Cerebellar cortex (tissue), 1 donor: ENCODE measurements around the gene MSLN.
"Not testable (repeated sequence)": the region's sequence is repeated elsewhere in the genome, so short reads cannot be mapped to it uniquely, and the experiment has no call there.

Source experiments
- DNase-seq: peaks from one replicate; pipeline ENCODE4 v3.0.0-alpha.2; 2015; ENCODE audit warnings: low spot score

The MSLN gene

DNA sequence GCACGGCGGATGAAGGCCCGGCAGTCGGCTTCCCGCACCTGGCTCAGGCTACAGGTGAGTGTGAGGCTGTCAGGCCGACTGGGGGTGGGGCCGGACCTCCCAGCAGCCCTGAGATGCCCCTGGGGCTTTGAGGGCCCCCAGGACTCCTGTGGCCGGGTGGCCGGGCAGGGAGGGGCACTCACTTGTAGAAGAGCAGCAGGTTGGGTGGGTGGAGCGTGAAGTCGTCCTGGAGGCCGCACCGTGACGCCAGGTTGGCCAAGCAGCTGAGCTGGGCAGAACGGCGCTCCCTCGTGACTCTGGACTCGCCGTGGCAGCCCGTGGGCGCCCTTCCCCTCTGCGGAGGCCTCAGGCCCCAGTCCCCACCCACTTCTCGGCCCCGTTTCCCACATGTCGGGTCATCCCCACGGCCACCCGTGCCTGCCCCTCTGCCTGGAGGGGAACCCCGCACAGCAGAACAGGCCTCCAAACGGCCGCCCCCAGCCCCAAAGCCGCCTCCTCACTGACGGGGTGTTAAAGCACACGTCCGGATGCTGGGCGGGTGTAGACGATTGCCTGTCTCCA, 14.8 kb downstream of the MSLN start:
- DNase-seq, result no peak

DNA sequence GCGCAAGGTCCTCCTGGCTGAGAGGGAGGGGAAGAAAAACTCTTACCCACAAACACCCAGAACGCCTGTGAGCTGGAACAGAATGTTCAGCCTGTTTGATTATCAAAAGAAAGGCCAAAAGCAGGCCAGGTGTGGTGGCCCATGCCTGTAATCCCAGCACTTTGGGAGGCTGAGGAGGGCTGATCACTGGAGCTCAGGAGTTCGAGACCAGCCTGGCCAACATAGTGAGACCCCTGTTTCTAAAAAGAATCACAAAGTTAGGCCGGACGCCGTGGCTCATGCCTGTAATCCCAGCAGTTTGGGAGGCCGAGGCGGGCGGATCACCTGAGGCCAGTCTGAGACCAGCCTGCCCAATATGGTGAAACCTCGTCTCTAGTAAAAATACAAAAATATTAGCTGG, 15.8 kb downstream of the MSLN start:
- DNase-seq, result not testable (repeated sequence)

GRCh38 chr16:776824-777223, 16.3 kb downstream of the MSLN start:
- DNase-seq, result no peak

DNA sequence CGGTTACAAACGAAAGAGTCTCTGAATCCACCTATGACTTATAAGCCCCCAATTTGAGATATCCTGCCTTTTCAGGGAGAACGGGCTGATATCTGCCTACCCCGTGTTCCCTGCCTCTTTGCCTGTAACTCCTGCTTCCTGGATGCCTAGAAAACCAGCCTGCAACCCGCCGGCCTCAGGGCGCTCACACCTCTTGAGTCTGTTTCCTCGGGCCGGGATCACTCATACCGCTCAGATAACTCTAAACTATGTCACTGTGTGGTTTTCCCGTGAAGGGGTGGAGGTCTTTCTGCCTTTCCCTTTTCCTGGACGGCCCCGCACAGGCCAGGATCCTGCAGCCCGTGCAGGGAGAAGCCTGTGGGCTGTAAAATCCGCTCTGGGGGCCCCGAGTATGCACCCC, 17.3 kb downstream of the MSLN start:
- DNase-seq, result no peak

DNA sequence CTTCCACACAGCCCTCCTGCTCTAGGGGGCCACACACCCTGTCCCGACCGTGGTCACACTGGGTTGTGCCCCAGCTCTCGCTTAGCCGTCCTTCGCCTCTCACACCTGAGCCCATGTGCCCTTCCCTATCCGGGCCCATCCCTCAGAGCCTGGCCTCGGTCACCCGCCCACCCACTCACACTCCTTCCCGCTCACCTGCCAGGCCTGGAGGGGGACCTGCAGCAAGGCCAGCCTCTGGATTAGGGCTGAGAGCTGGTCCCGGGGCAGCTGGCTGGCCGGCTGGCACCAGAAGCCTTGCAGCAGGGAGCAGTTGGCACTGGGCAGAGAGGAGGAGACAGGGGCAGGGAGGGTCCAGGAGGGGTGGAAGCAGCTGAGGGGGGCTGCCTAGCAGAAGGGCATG, 17.9 kb downstream of the MSLN start:
- no peak for DNase-seq

DNA sequence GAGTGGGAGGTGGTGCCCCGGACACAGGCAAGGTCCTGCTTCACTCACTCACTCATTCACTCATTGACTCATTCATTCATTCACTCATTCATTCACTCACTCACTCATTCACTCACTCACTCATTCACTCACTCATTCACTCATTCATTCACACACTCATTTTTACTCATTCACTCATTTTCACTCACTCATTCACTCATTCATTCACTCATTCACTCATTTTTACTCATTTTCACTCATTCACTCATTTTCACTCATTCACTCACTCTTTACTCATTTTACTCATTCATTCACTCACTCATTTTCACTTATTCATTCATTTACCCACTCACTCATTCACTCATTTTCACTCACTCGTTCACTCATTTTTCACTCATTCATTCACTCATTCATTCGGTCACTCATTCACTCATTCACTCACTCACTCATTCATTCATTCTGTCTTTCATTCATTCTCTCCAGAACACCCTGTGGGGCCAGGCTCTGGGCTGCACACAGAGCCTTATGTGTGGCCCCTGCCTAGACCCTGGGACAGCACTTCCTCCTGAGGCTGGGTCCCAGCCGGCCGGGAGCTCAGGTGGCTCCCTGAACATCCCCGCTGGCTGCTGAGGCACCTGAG, 18.5 kb downstream of the MSLN start:
- no peak for DNase-seq

DNA sequence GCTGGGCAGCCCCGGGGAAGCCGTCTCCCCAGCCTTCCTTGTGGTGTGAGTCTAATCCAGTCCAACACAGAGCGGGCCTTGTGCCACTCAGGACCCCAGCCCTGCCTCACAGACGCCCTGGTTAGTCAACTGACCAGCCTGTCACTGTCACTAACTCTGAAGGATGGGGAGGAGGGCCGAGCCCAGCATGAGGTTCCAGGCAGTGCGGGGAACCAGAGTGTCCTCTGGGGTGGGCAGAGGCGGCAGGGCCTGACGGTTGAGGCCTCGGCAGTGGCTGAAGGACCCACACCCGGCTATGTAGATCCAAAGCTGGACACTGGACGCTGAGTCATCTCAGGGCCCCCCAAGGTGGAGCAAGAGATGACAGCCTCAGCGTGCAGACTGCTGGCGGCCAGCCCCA, 19.0 kb downstream of the MSLN start:
- no peak for DNase-seq

GRCh38 chr16:780296-780695, 19.8 kb downstream of the MSLN start:
- no peak for DNase-seq

GRCh38 chr16:781346-782010, 20.9 kb downstream of the MSLN start:
- no peak for DNase-seq

DNA sequence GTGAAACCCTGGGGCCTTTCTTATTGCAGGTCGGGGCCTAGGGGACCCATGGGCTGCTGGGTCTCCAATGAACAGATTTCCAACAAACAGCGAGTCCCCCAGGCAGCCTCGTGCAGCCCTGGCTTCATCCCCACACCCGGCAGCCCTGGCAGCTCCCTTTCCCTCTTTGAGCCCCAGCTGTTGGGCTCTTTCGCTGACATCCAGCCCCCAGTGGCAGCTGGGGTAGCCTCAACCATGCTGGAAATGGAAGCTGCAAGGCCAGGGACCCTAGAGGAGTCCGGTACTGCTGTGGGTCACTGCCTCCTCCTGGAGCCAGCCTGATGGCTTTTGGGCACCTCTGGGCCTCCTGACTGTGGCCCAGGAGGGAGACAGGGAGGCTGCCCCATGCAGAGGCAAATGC, 21.7 kb downstream of the MSLN start:
- DNase-seq, result no peak

- no peak for DNase-seq
Measured at GRCh38 chr16:782766-783403, 22.4 kb downstream of the MSLN start.

GRCh38 chr16:783404-784161, 23.0 kb downstream of the MSLN start:
- no peak for DNase-seq

DNA sequence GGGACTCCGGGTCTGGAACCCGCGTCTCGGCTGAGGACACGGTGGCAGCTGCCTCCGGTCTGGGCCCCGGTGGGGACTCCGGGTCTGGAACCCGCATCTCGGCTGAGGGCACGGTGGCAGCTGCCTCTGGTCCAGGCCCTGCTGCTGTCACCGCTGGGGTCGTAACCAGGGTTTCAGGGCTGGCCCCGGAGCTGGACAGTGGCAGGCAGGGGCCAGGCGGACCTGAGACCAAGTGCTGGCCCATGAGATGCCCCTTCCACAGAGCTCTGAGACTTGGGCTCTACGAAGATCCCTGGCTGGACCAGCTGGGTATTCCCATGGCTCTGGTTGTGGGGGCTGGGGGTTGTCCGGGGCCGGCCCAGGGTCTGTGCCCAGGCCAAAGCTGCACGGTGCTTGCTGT, 23.9 kb downstream of the MSLN start:
- no peak for DNase-seq

GRCh38 chr16:785563-786535, 25.3 kb downstream of the MSLN start:
- DNase-seq, result peak; percentile 61

DNA sequence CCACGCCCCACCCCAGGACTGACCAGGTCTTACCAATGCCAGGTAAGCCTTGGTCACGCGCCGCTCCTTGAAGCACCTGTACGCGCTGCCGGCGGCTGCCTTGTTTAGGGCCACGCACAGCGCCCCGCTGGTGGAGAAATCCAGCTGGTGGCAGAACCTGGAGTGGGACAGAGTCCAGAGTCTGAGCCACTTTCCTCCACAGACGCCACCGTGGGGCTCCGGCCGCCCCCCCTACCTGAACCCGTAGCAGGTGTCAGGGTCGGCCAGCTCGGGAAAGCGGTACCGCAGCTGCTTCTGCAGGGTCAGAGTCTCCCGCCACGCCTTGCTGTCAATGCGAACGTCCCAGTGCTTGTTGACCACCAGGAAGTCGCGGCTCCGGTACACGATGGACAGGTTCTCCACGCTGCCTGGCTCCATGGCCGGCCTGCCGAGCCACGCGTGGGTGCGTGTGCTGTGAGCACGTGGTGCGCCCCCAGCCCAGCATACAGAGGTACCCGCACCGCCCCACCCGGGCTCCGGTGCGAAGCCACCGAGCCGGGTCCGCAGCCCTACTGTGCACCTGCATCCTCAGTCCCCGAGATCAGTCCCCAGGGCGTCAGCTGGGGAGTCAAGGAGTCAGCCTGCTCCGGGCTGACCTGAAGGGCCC, 26.9 kb downstream of the MSLN start:
- DNase-seq, result no peak

GRCh38 chr16:787978-788398, 27.5 kb downstream of the MSLN start, which contains the start of gene RPUSD1:
Gene RPUSD1, minus strand, starts transcription at chr16:788381. Its CDS starts 644 bp downstream, at chr16:787737.
- DNase-seq, result no peak

- peak; percentile 85 for DNase-seq
Measured at GRCh38 chr16:788399-789126, 28.0 kb downstream of the MSLN start, which contains the start of gene CHTF18. Gene CHTF18, plus strand, starts transcription at chr16:788620. Its CDS starts 65 bp downstream, at chr16:788685.

- no peak for DNase-seq
Measured at GRCh38 chr16:789191-789850, 28.8 kb downstream of the MSLN start.

- DNase-seq, result no peak
Measured at GRCh38 chr16:790086-790485, 29.6 kb downstream of the MSLN start.
